Measurements from ENCODE around the gene C10orf120.

The C10orf120 gene

DNA sequence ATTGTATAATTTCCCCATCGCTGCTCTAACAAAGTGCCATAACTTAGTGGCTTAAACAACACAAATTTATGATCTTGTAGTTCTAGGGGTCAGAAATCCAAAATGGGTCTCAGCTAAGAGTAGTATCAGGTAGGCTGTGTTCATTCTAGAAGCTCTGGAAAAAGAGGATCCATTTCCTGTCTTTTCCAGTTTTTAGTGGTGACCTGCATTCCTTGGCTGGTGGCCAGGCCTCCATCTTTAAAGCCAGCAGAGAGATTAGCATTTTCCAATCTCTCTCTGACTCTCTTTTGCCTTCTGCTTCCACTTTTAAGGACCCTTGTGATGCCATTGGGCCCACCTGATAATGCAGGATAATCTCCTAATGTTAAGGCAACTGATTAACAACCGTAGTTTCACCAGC, 41.0 kb upstream of the C10orf120 start:
- H3K27ac ChIP-seq (replicated peaks) = no peak overlapping the region
- H3K4me3 ChIP-seq (replicated peaks; ENCODE audit: insufficient read depth, low read length) = no peak overlapping the region
- no peaks in the 10 kb centered on the region for H3K27me3 ChIP-seq (ENCODE audit: insufficient read depth, poor library complexity, severe bottlenecking)
- TF ChIP-seq, protein P1, sequence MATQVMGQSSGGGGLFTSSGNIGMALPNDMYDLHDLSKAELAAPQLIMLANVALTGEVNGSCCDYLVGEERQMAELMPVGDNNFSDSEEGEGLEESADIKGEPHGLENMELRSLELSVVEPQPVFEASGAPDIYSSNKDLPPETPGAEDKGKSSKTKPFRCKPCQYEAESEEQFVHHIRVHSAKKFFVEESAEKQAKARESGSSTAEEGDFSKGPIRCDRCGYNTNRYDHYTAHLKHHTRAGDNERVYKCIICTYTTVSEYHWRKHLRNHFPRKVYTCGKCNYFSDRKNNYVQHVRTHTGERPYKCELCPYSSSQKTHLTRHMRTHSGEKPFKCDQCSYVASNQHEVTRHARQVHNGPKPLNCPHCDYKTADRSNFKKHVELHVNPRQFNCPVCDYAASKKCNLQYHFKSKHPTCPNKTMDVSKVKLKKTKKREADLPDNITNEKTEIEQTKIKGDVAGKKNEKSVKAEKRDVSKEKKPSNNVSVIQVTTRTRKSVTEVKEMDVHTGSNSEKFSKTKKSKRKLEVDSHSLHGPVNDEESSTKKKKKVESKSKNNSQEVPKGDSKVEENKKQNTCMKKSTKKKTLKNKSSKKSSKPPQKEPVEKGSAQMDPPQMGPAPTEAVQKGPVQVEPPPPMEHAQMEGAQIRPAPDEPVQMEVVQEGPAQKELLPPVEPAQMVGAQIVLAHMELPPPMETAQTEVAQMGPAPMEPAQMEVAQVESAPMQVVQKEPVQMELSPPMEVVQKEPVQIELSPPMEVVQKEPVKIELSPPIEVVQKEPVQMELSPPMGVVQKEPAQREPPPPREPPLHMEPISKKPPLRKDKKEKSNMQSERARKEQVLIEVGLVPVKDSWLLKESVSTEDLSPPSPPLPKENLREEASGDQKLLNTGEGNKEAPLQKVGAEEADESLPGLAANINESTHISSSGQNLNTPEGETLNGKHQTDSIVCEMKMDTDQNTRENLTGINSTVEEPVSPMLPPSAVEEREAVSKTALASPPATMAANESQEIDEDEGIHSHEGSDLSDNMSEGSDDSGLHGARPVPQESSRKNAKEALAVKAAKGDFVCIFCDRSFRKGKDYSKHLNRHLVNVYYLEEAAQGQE (IDR thresholded peaks at IDR 0.05; ENCODE audit: insufficient replicate concordance, low read depth) = no peak
- TF ChIP-seq SPI1 (IDR thresholded peaks at IDR 0.05; ENCODE audit: borderline replicate concordance, low read depth) = no peak
- no peak for TF ChIP-seq GABPA (IDR thresholded peaks at IDR 0.05; ENCODE audit: low read depth)
- no peak for TF ChIP-seq POLR2AphosphoS5 (IDR thresholded peaks at IDR 0.05; ENCODE audit: low read depth)
- TF ChIP-seq, protein P2, sequence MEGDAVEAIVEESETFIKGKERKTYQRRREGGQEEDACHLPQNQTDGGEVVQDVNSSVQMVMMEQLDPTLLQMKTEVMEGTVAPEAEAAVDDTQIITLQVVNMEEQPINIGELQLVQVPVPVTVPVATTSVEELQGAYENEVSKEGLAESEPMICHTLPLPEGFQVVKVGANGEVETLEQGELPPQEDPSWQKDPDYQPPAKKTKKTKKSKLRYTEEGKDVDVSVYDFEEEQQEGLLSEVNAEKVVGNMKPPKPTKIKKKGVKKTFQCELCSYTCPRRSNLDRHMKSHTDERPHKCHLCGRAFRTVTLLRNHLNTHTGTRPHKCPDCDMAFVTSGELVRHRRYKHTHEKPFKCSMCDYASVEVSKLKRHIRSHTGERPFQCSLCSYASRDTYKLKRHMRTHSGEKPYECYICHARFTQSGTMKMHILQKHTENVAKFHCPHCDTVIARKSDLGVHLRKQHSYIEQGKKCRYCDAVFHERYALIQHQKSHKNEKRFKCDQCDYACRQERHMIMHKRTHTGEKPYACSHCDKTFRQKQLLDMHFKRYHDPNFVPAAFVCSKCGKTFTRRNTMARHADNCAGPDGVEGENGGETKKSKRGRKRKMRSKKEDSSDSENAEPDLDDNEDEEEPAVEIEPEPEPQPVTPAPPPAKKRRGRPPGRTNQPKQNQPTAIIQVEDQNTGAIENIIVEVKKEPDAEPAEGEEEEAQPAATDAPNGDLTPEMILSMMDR (IDR thresholded peaks at IDR 0.05; ENCODE audit: insufficient read depth, low read length) = no peak
- DNase-seq (ENCODE audit: low read depth in 1 of 2, low spot score in 1 of 2) = no peak

DNA sequence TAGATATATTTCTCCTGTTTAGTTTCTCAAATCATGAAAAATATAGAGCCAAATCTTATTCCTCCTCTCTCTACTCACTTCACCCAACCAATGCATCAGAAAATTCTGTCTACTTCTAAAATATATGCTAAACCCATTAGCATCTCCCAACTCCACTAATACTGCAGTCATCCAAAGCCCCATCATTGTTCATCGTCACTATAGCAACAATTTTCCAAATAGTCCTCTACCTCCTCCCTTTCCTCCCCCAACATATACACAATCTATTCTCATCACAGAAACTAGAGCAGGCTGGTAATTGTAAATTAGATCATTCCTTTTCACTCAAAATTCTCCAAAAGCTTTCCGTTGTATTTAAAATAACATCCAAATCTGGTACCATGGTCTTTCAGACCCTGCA, 38.4 kb upstream of the C10orf120 start:
- no peak overlapping the region for H3K27ac ChIP-seq (replicated peaks)
- TF ChIP-seq, protein P2 (IDR thresholded peaks at IDR 0.05; ENCODE audit: insufficient read depth, low read length) = no peak
- TF ChIP-seq GABPA (IDR thresholded peaks at IDR 0.05; ENCODE audit: low read depth) = no peak
- TF ChIP-seq POLR2AphosphoS5 (IDR thresholded peaks at IDR 0.05; ENCODE audit: low read depth) = no peak
- TF ChIP-seq SPI1 (IDR thresholded peaks at IDR 0.05; ENCODE audit: borderline replicate concordance, low read depth) = no peak
- TF ChIP-seq, protein P1 (IDR thresholded peaks at IDR 0.05; ENCODE audit: insufficient replicate concordance, low read depth) = no peak
- no peak overlapping the region for H3K4me3 ChIP-seq (replicated peaks; ENCODE audit: insufficient read depth, low read length)
- DNase-seq (ENCODE audit: low read depth in 1 of 2, low spot score in 1 of 2) = no peak
- H3K27me3 ChIP-seq (ENCODE audit: insufficient read depth, poor library complexity, severe bottlenecking) = no peaks in the 10 kb centered on the region

DNA sequence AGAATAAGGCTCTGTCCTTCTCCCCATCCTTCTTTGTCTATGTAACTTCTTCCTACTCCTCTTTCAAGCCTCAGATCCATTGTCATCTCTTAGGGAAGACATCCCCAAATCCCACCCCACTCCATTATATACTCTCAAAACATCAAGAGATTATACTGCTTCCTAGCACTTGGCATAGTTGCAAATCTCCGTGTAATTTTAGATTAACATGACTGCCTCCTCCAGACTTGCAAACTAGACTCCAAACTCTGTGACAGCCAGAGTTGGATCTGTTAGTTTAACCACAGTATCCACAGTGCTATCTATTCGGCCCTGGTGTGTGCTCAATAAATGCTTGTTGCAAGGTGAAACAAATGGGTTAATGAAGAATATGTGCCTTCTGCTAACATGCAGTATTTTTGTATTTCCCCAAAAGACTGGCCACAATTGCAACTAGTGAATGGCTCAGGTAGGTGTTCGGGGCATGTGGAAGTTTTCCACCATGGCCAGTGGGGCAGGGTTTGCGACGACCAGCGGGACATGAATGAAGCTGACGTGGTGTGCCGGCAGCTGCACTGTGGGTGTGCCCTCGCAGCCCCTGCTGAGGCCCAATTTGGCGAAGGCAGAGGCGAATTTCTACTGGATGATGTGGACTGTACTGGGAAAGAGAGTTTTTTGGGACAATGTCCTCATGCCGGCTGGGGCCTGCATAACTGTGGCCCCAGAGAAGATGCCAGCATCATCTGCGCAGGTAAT, 34.5 kb upstream of the C10orf120 start:
- no peak for DNase-seq (ENCODE audit: low read depth in 1 of 2, low spot score in 1 of 2)
- Histone ChIP-seq H3K27ac (replicated peaks) (no peak overlapping the region), H3K27me3 (ENCODE audit: insufficient read depth, poor library complexity, severe bottlenecking) (no peaks in the 10 kb centered on the region), H3K4me3 (replicated peaks; ENCODE audit: insufficient read depth, low read length) (no peak overlapping the region)
- no peak for TF ChIP-seq GABPA (IDR thresholded peaks at IDR 0.05; ENCODE audit: low read depth)
- no peak for TF ChIP-seq SPI1 (IDR thresholded peaks at IDR 0.05; ENCODE audit: borderline replicate concordance, low read depth)
- TF ChIP-seq, protein P1 (IDR thresholded peaks at IDR 0.05; ENCODE audit: insufficient replicate concordance, low read depth) = no peak
- no peak for TF ChIP-seq POLR2AphosphoS5 (IDR thresholded peaks at IDR 0.05; ENCODE audit: low read depth)
- TF ChIP-seq, protein P2 (IDR thresholded peaks at IDR 0.05; ENCODE audit: insufficient read depth, low read length) = no peak
